ENCODE results near the gene SYNPO2.
"Not testable (repeated sequence)": the region's sequence is repeated elsewhere in the genome, so short reads cannot be mapped to it uniquely, and the experiment has no call there.

SYNPO2 gene

GRCh38 chr4:118969359-118969758 lies 80.7 kb downstream of the SYNPO2 start:
- DNase-seq (ENCODE audit: low read depth): no peak
- H3K4me3 ChIP-seq (ENCODE audit: low read length): no peak overlapping the region
- TF ChIP-seq CTCF (conservative IDR thresholded peaks at IDR 0.05; ENCODE audit: low read depth, low read length): peak; percentile 69

GRCh38 chr4:118972167-118972566 lies 83.5 kb downstream of the SYNPO2 start:
- no peak for DNase-seq (ENCODE audit: low read depth)
- H3K4me3 ChIP-seq (ENCODE audit: low read length): no peak overlapping the region
- TF ChIP-seq CTCF (conservative IDR thresholded peaks at IDR 0.05; ENCODE audit: low read depth, low read length): no peak

- TF ChIP-seq CTCF (conservative IDR thresholded peaks at IDR 0.05; ENCODE audit: low read depth, low read length): no peak
- no peak overlapping the region for H3K4me3 ChIP-seq (ENCODE audit: low read length)
- no peak for DNase-seq (ENCODE audit: low read depth)
Observed at GRCh38 chr4:118973295-118973694, 84.6 kb downstream of the SYNPO2 start.

GRCh38 chr4:118974758-118975157 lies 86.1 kb downstream of the SYNPO2 start:
- DNase-seq (ENCODE audit: low read depth): no peak
- TF ChIP-seq CTCF (conservative IDR thresholded peaks at IDR 0.05; ENCODE audit: low read depth, low read length): no peak
- no peak overlapping the region for H3K4me3 ChIP-seq (ENCODE audit: low read length)

- DNase-seq (ENCODE audit: low read depth): no peak
- H3K4me3 ChIP-seq (ENCODE audit: low read length): no peak overlapping the region
- TF ChIP-seq CTCF (conservative IDR thresholded peaks at IDR 0.05; ENCODE audit: low read depth, low read length): no peak
Observed at GRCh38 chr4:118975449-118976192, 87.0 kb downstream of the SYNPO2 start.

- not testable (repeated sequence) for H3K4me3 ChIP-seq (ENCODE audit: low read length); DNase-seq (ENCODE audit: low read depth)
Observed at GRCh38 chr4:118976193-118976560, 87.5 kb downstream of the SYNPO2 start.

GRCh38 chr4:118977100-118977499 lies 88.4 kb downstream of the SYNPO2 start:
- not testable (repeated sequence) for DNase-seq (ENCODE audit: low read depth); H3K4me3 ChIP-seq (ENCODE audit: low read length)

- no peak for DNase-seq (ENCODE audit: low read depth)
- H3K4me3 ChIP-seq (ENCODE audit: low read length): no peak overlapping the region
- no peak for TF ChIP-seq CTCF (conservative IDR thresholded peaks at IDR 0.05; ENCODE audit: low read depth, low read length)
Observed at GRCh38 chr4:118979712-118980111, 91.1 kb downstream of the SYNPO2 start.
